Ectodermal cell (in vitro differentiated cells): ENCODE data around the gene IGF2BP3.
"Not testable (repeated sequence)": the region's sequence is repeated elsewhere in the genome, so short reads cannot be mapped to it uniquely, and the experiment has no call there.

Experiments
- H3K27ac ChIP-seq: 2 replicates; pipeline ENCODE4 v1.7.0; 2013; ENCODE audit warnings: mild to moderate bottlenecking, low read depth, low read length; ENCODE audit not compliant: insufficient read depth, poor library complexity, severe bottlenecking
- H3K27me3 ChIP-seq: 2 replicates; pipeline ENCODE4 v1.7.0; 2013; ENCODE audit warnings: mild to moderate bottlenecking, low read length; ENCODE audit not compliant: insufficient read depth, control insufficient read depth, poor library complexity, severe bottlenecking
- H3K36me3 ChIP-seq: one replicate; pipeline ENCODE4 v1.7.0; 2013; ENCODE audit warnings: low read length; ENCODE audit not compliant: control insufficient read depth, insufficient read depth
- H3K4me1 ChIP-seq: one replicate; pipeline ENCODE4 v1.7.0; 2013; ENCODE audit warnings: low read length; ENCODE audit not compliant: control insufficient read depth, insufficient read depth
- H3K4me3 ChIP-seq: 2 replicates; pipeline ENCODE4 v1.7.0; 2013; ENCODE audit warnings: low read depth, low read length, control low read depth; ENCODE audit not compliant: insufficient read depth
- H3K9me3 ChIP-seq: 2 replicates; pipeline ENCODE4 v1.7.0; 2013; ENCODE audit warnings: mild to moderate bottlenecking, low read length, moderate library complexity; ENCODE audit not compliant: control insufficient read depth
- WGBS, 2 experiments: methylation state at CpG; one replicate each; pipeline ENCODE4 v1.1.7; 2013; ENCODE audit warnings: missing lambda C conversion rate in 2 of 2; 5-methylcytosine and 5-hydroxymethylcytosine counted together

The IGF2BP3 gene

DNA sequence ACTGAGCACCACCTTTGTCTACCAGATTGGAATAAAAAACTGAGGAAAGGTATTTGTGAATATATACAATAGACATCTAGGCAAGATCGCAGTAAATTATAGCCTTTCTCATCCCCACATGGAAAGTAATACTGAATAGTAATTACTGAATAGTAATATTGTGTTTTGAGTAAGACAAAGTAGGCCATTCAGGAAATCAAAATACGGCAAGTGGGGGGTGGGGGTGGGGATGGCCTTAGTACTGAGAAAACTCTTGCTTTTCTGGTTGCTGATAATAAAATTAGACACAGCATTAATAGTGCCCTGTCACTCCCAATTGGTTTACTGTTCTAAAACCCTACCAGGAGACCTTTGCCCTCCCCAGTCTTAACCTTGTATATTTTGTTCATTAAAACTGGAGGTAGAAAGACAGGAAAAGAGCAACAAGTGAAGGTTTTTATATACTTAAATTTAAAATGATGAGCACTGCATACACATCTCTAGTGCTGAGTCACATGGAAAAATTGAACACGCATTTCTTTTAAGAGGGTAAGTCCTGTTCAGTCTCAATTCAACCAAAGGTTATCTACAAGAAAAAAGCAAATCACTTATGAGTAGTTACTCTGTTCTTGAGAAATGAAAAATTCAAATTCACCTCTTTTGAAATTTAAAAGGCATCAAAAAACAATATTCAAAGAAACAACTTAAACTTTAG lies 65.6 kb downstream of the IGF2BP3 start:
- H3K27me3 ChIP-seq, result no peaks in the 10 kb centered on the region
- no peak overlapping the region for H3K27ac ChIP-seq
- 93 to 96% methylated on average over 2 to 3 of the region's 3 CpGs for WGBS, 2 experiments
- H3K4me1 ChIP-seq, result no peaks in the 10 kb centered on the region
- H3K4me3 ChIP-seq, result no peak overlapping the region
- no peaks in the 10 kb centered on the region for H3K9me3 ChIP-seq
- H3K36me3 ChIP-seq, result peaks cover 20% of the 10 kb centered on the region

GRCh38 chr7:23403970-23404369 lies 66.3 kb downstream of the IGF2BP3 start:
- Histone ChIP-seq H3K27ac (no peak overlapping the region), H3K36me3 (peaks cover 14% of the 10 kb centered on the region), H3K4me1 (no peaks in the 10 kb centered on the region), H3K27me3 (no peaks in the 10 kb centered on the region), H3K9me3 (no peaks in the 10 kb centered on the region), H3K4me3 (no peak overlapping the region)
- 94 to 99% methylated on average over 4 to 5 of the region's 5 CpGs for WGBS, 2 experiments

DNA sequence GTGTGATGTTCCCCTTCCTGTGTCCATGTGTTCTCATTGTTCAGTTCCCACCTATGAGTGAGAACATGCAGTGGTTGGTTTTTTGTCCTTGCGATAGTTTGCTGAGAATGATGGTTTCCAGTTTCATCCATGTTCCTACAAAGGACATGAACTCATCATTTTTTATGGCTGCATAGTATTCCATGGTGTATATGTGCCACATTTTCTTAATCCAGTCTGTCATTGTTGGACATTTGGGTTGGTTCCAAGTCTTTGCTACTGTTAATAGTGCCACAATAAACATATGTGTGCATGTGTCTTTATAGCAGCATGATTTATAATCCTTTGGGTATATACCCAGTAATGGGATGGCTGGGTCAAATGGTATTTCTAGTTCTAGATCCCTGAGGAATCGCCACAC lies 72.2 kb downstream of the IGF2BP3 start:
- WGBS, 2 experiments, result 100% methylated on average over 1 of the region's 2 CpGs; no CpG with 5 or more reads in 1 of the 2 experiments
- H3K4me3 ChIP-seq, result not testable (repeated sequence)

GRCh38 chr7:23397241-23397640 lies 73.0 kb downstream of the IGF2BP3 start:
- Histone ChIP-seq H3K4me3 (no peak overlapping the region), H3K36me3 (peaks cover 16% of the 10 kb centered on the region), H3K27me3 (no peaks in the 10 kb centered on the region), H3K27ac (no peak overlapping the region), H3K9me3 (no peaks in the 10 kb centered on the region), H3K4me1 (no peaks in the 10 kb centered on the region)
- WGBS, 2 experiments, result 89 to 92% methylated on average over 4 of the region's 4 CpGs

More for the DNA sequence above, 72.2 kb downstream of the IGF2BP3 start:
- not testable (repeated sequence) for H3K27ac ChIP-seq, H3K27me3 ChIP-seq, H3K9me3 ChIP-seq, H3K4me1 ChIP-seq
- peaks cover 16% of the 10 kb centered on the region for H3K36me3 ChIP-seq

DNA sequence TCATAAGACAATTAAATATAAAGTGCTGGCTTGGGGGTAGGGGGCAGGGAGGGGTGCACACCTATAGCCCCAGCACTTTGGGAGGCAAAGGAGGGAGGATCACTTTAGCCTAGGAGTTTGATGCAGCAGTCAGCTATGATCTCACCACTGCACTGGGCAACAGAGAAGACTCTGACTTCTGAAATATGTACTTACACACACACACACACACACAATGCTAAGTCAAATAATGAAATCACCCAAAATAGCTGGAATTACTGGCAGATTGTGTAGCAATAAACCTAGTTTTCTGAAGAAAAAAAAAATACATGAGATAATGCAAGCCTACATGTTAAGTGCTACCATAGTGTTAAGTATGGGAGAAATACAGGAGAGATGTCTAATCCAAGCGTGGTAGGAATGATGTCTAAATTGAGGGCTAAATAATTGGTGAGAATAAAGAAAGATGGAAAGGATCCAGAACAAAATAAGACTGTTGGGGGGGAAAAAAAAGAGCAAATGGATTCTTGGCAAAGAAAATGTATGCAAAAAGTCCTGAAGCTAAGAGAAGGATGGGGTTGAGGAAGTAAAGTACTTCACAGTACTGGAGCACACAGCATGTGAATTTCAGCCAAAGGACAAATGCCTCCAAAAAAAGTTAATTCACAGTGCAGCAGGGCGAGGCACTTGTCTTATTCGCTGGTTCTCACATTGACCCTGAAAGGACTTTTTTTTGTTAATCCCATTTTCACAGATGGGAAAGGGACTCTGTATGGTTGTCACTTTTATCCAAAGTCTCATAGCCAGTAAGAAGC lies 73.9 kb downstream of the IGF2BP3 start:
- no peak overlapping the region for H3K27ac ChIP-seq
- WGBS, 2 experiments, result 94 to 96% methylated on average over 3 of the region's 3 CpGs
- no peaks in the 10 kb centered on the region for H3K4me1 ChIP-seq
- H3K4me3 ChIP-seq, result no peak overlapping the region
- no peaks in the 10 kb centered on the region for H3K27me3 ChIP-seq
- H3K9me3 ChIP-seq, result no peaks in the 10 kb centered on the region
- H3K36me3 ChIP-seq, result peaks cover 16% of the 10 kb centered on the region

DNA sequence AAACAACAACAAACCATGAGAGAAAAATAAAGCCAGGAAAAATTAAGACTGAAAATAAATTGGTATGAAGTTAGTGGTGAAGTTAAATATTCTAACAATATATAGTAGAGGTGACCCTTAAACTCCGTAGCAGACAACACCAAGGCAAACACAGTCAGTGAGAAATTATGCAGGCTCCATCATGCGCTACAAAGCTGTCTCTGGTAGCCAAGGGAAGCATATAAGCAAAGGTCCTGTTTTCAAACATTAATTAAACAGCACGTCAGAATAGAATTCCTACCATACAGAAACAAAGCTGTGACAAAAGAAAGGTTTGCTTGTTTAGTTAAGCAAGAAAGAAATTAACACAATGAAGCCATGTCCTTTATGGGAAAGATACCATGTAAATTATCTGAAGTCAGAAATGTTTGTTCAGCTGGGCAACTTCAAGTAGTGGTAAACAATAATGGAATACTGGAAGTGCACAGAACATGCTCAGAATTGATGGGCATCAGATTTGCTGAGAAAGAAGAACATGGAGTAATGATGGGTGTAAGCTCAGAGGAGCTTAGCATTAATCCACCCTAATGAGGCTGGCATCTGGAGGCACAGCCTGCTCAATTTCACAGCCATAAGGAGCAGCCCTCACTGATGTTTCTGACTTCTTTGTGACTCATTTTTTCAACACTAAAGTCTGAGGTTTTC lies 75.7 kb downstream of the IGF2BP3 start:
- no peaks in the 10 kb centered on the region for H3K4me1 ChIP-seq
- H3K27ac ChIP-seq, result no peak overlapping the region
- no peaks in the 10 kb centered on the region for H3K9me3 ChIP-seq
- 88 to 100% methylated on average over 2 to 3 of the region's 3 CpGs for WGBS, 2 experiments
- H3K4me3 ChIP-seq, result no peak overlapping the region
- no peaks in the 10 kb centered on the region for H3K27me3 ChIP-seq
- peaks cover 8% of the 10 kb centered on the region for H3K36me3 ChIP-seq

GRCh38 chr7:23393636-23394035 lies 76.7 kb downstream of the IGF2BP3 start:
- Histone ChIP-seq H3K27me3 (no peaks in the 10 kb centered on the region), H3K4me3 (no peak overlapping the region), H3K36me3 (peaks cover 8% of the 10 kb centered on the region), H3K4me1 (no peaks in the 10 kb centered on the region), H3K27ac (no peak overlapping the region), H3K9me3 (no peaks in the 10 kb centered on the region)
- WGBS, 2 experiments, result 90 to 92% methylated on average over 3 of the region's 3 CpGs

DNA sequence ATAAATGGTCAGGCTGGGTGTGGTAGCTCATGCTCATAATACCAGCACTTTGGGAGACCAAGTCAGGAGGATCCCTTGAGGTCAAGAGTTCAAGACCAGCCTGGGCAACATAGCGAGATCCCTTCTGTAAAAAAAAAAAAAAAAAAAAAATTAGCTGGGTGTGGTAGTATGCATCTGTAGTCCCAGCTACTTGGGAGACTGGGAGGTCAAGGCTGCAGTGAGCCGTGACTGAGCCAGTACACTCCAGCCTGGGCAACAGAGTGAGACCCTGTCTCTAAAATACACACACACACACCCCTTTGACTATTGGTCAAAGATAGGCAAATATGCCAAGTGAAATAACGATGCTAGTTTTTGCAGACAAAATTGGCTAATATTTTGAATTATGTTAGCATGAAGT lies 80.6 kb downstream of the IGF2BP3 start:
- Histone ChIP-seq H3K4me1 (no peaks in the 10 kb centered on the region), H3K4me3 (no peak overlapping the region), H3K27ac (no peak overlapping the region), H3K27me3 (no peaks in the 10 kb centered on the region), H3K36me3 (peaks cover 8% of the 10 kb centered on the region), H3K9me3 (no peaks in the 10 kb centered on the region)
- 92 to 94% methylated on average over 3 of the region's 3 CpGs for WGBS, 2 experiments

GRCh38 chr7:23387583-23387982 lies 82.7 kb downstream of the IGF2BP3 start:
- no peaks in the 10 kb centered on the region for H3K9me3 ChIP-seq
- H3K36me3 ChIP-seq, result no peaks in the 10 kb centered on the region
- no peaks in the 10 kb centered on the region for H3K4me1 ChIP-seq
- no peak overlapping the region for H3K27ac ChIP-seq
- H3K27me3 ChIP-seq, result no peaks in the 10 kb centered on the region
- WGBS, 2 experiments, result 92 to 100% methylated on average over 1 of the region's 1 CpG
- H3K4me3 ChIP-seq, result no peak overlapping the region

GRCh38 chr7:23385140-23385539 lies 85.2 kb downstream of the IGF2BP3 start:
- WGBS, 2 experiments, result 100% methylated on average over 1 of the region's 1 CpG

More at GRCh38 chr7:23385140-23385539, 85.2 kb downstream of the IGF2BP3 start:
- H3K27ac ChIP-seq, result no peak overlapping the region
- no peaks in the 10 kb centered on the region for H3K27me3 ChIP-seq
- H3K36me3 ChIP-seq, result no peaks in the 10 kb centered on the region
- no peaks in the 10 kb centered on the region for H3K9me3 ChIP-seq
- no peak overlapping the region for H3K4me3 ChIP-seq
- no peaks in the 10 kb centered on the region for H3K4me1 ChIP-seq
